SKM-1 (cell line): ENCODE measurements around the gene CCDC186.

ENCODE experiments used
- DNase-seq: peaks from one replicate; lab custom pipeline; 2025; ENCODE audit not compliant: unreplicated experiment; lab: John Stamatoyannopoulos, UW

CCDC186 gene

GRCh38 chr10:114115661-114116445, 58.1 kb downstream of the CCDC186 start:
- DNase-seq = no peak

GRCh38 chr10:114110174-114110972, 63.6 kb downstream of the CCDC186 start:
- DNase-seq = no peak

- peak; percentile 46 for DNase-seq
Observed at GRCh38 chr10:114103284-114103683, 70.7 kb downstream of the CCDC186 start.

GRCh38 chr10:114102256-114102655, 71.7 kb downstream of the CCDC186 start:
- DNase-seq = peak; percentile 18

GRCh38 chr10:114100848-114101741, 72.9 kb downstream of the CCDC186 start:
- no peak for DNase-seq

- DNase-seq = no peak
Observed at GRCh38 chr10:114096864-114097263, 77.1 kb downstream of the CCDC186 start.

- DNase-seq = no peak
Observed at GRCh38 chr10:114095559-114096337, 78.3 kb downstream of the CCDC186 start.

- DNase-seq = no peak
Observed at GRCh38 chr10:114094795-114095194, 79.2 kb downstream of the CCDC186 start.

- no peak for DNase-seq
Observed at GRCh38 chr10:114087655-114088054, 86.3 kb downstream of the CCDC186 start.

- DNase-seq = no peak
Observed at GRCh38 chr10:114087255-114087654, 86.7 kb downstream of the CCDC186 start.

- no peak for DNase-seq
Observed at GRCh38 chr10:114084215-114084614, 89.8 kb downstream of the CCDC186 start.

- DNase-seq = no peak
Observed at GRCh38 chr10:114083040-114083439, 91.0 kb downstream of the CCDC186 start.

GRCh38 chr10:114081911-114082583, 92.0 kb downstream of the CCDC186 start:
- DNase-seq = no peak

- no peak for DNase-seq
Observed at GRCh38 chr10:114079421-114079820, 94.6 kb downstream of the CCDC186 start.

- no peak for DNase-seq
Observed at GRCh38 chr10:114078346-114078745, 95.7 kb downstream of the CCDC186 start.

- DNase-seq = no peak
Observed at GRCh38 chr10:114077815-114078219, 96.2 kb downstream of the CCDC186 start.

- DNase-seq = no peak
Observed at GRCh38 chr10:114077347-114077746, 96.7 kb downstream of the CCDC186 start.

GRCh38 chr10:114075093-114075492, 98.9 kb downstream of the CCDC186 start:
- DNase-seq = no peak

GRCh38 chr10:114073395-114074186, 100.4 kb downstream of the CCDC186 start:
- no peak for DNase-seq
